Kidney epithelial cell (primary cell): Measurements from ENCODE around the gene KLC4. TPM values are rescaled to one million over a fixed set of nuclear protein-coding genes. Genes with fewer than 3 reads are reported as not detected.

ENCODE experiments used
- DNase-seq: peaks from one replicate; pipeline ENCODE4 v3.0.0-alpha.2; 2010; ENCODE audit warnings: low read depth
- H3K27me3 ChIP-seq: 2 replicates; pipeline ENCODE4 v1.6.0; 2011; ENCODE audit warnings: low read length; ENCODE audit not compliant: control insufficient read depth, insufficient read depth
- H3K36me3 ChIP-seq: 2 replicates; pipeline ENCODE4 v1.5.1; 2011; ENCODE audit warnings: low read length; ENCODE audit not compliant: control insufficient read depth, insufficient read depth
- H3K4me3 ChIP-seq: 2 replicates; pipeline ENCODE4 v1.5.1; 2011; ENCODE audit warnings: low read depth, mild to moderate bottlenecking, control low read depth, low read length
- CTCF ChIP-seq: IDR thresholded peaks from 2 replicates; pipeline ENCODE4 v1.5.1; 2011; ENCODE audit warnings: mild to moderate bottlenecking, moderate library complexity, low read length, control low read depth, inconsistent platforms; ENCODE audit not compliant: insufficient read depth, poor library complexity, severe bottlenecking
- total RNA-seq: library from RNA; depleted of rRNA; stranded (reverse); fragments of >200 nt; gene quantifications from 2 replicates; pipeline ENCODE4 v1.2.3, GENCODE V29; 2015

The KLC4 gene
- total RNA-seq, 1 donor from 2014 or later = 21.6 TPM

- no peaks in the 10 kb centered on the region for H3K27me3 ChIP-seq
- no peak for DNase-seq
- H3K4me3 ChIP-seq = no peak overlapping the region
- H3K36me3 ChIP-seq = peaks cover 1% of the 10 kb centered on the region
- TF ChIP-seq CTCF = no peak
These were observed 62.7 kb downstream of the KLC4 start for GRCh38 chr6:43122146-43122545.

DNA sequence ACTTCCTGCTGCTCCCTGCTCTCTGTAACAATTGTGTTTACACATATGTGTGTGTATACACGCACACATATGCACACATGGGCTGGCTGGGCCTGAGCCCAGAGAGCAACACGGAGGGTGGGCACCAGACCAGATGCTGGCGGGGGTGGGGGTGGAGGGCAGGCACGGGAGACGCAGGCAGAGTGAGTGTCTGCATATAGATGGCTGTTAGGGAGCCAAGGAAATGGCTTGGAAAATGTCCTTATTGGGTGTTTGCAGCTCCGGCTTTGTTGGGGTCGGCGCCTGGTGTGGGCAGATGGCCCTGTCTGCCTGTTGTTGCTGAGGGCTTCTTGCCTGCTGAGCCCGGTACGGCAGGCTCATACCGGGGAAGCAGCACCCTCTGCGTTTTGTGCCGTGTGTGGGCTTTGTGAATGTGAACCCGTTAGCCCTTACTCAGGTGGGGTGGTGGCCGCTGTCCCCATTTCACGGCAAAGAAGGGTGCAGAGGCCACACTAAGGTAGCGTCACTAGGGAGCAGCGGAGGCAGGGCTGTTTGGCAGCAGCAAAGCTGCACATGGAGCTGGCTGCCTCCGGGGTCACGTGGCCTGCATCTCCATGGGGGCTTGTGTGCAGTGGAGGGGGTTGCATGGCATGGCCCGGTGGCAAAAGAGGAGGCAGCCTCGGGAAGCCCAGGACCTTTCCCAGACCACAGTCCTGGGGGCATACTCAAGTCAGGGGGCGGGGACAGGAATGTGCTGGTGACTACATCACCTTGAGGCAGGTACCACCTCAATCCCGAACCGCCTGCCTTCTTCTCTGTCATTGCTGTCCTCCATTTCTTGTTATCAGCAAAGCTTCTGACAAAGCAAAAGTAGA, 64.3 kb downstream of the KLC4 start:
- Histone ChIP-seq H3K27me3 (no peaks in the 10 kb centered on the region), H3K36me3 (no peaks in the 10 kb centered on the region), H3K4me3 (no peak overlapping the region)
- no peak for DNase-seq
- TF ChIP-seq CTCF = no peak

DNA sequence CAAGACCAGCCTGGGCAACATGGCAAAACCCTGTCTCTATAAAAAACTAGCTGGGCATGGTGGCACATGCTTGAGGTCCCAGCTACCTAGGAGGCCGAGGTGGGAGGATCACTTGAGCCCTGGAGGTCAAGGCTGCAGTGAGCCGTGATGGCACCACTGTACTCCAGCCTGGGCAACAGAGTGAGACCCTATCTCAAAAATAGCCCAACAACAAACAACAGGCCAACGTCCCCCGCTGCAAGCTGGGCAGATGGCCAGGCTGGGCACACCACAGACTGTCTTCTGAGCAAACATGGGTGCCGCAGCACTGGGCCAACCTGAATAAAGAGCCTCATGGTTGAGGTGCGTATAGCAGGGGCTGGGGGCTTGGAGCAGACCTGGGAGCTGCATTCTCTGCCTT, 65.0 kb downstream of the KLC4 start:
- Histone ChIP-seq H3K4me3 (no peak overlapping the region), H3K36me3 (no peaks in the 10 kb centered on the region), H3K27me3 (no peaks in the 10 kb centered on the region)
- no peak for DNase-seq
- no peak for TF ChIP-seq CTCF

Other genes starting within 250 kb of the KLC4 start
- gene RPL7L1, start 180.0 kb upstream of the KLC4 start, total RNA-seq = 107 and 113 TPM in 2 replicates
- gene PTCRA, start 143.6 kb upstream of the KLC4 start, total RNA-seq = not detected in 2 replicates
- 56.5 and 57.8 TPM in 2 replicates for gene CNPY3, start 130.2 kb upstream of the KLC4 start, total RNA-seq
- not detected in 2 replicates for gene GNMT, start 98.9 kb upstream of the KLC4 start, total RNA-seq
- gene PEX6, start 80.5 kb upstream of the KLC4 start, total RNA-seq = 40.7 and 45.0 TPM in 2 replicates
- gene PPP2R5D, start 75.1 kb upstream of the KLC4 start, total RNA-seq = 33.4 and 66.2 TPM in 2 replicates
- gene MEA1, start 45.7 kb upstream of the KLC4 start, total RNA-seq = 54.2 and 65.2 TPM in 2 replicates
- gene KLHDC3, start 45.4 kb upstream of the KLC4 start, total RNA-seq = 67.4 and 70.3 TPM in 2 replicates
- gene RRP36, start 38.0 kb upstream of the KLC4 start, total RNA-seq = 125 and 126 TPM in 2 replicates
- gene CUL7, start 5.8 kb upstream of the KLC4 start, total RNA-seq = 28.1 and 32.3 TPM in 2 replicates
- gene MRPL2, start 197 bp upstream of the KLC4 start, total RNA-seq = 38.6 and 43.7 TPM in 2 replicates
- 169 and 170 TPM in 2 replicates for gene PTK7, start 16.7 kb downstream of the KLC4 start, total RNA-seq
- 35.5 and 40.1 TPM in 2 replicates for gene SRF, start 111.6 kb downstream of the KLC4 start, total RNA-seq
- gene CUL9, start 122.6 kb downstream of the KLC4 start, total RNA-seq = 32.8 and 41.1 TPM in 2 replicates
- 239 and 284 TPM in 2 replicates for gene DNPH1, start 169.8 kb downstream of the KLC4 start, total RNA-seq
- gene TTBK1, start 183.8 kb downstream of the KLC4 start, total RNA-seq = 0.41 and 0.67 TPM in 2 replicates
- not detected in 2 replicates for gene SLC22A7, start 238.6 kb downstream of the KLC4 start, total RNA-seq
- gene CRIP3, start 249.2 kb downstream of the KLC4 start, total RNA-seq = 0.67 TPM in 1 of 2 replicates, not detected in the other